Measurements from ENCODE around the gene GALR2.
A peak's percentile ranks its signal among the peaks of the same experiment; 100 is the strongest.

GALR2 gene

DNA sequence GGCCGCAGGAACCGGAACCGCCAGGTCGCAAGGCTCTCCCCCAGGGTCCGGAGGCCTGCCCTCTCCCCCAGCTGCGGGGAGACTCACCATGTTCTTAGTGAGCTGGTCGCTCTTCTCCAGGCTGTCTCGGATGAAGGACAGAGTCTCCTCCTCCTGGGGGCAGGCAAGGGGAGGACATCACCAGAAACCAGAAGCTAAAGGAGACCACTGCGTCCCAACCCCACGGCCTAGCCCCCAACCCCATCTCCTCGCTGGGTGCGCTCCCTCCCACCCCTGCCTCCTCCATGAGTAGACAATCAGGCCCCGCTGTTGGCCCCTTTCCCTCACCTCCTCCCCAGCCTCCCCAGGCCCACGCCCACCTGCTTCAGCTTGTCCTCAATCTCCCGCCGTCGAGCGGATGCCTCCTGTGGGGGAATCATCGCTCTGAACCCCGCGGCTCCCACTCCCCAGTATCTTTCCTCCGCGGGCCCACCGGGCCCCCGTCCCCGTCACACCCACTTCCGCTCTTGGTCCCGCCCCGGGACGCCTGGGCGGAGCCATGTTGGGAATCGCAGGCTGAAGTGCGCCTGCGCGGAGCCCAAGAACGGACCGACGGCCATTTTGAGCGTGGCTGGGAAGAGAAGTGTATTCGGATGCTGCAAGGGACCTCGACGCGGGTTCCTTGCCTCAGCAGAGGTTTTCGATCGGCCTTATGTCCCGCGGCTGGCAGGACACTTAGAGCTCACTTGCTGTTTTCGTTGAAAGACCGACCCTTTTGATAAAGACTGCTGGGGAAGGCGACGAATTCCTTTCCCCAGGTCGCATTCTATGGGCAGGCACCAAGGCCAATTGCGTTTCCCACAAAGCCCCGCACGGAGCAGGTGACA is 28.9 kb downstream of the GALR2 start, which contains the start of gene EXOC7:
Gene EXOC7, minus strand, starts transcription at position 514 of the 866 bp plus-strand sequence. Its CDS starts 95 bp downstream, at position 419.
- POLR2A ChIA-PET, result interaction anchor here (0.6 to 3.1 kb wide), 17 partner anchors 10 to 248 kb away, joined by 3 to 13 read pairs (median 4); partner anchors contain the start of genes SRP68 and WBP2
- peak; percentile 99 for DNase-seq (ENCODE audit: extremely low spot score)
- TF ChIP-seq FOXA1 (IDR thresholded peaks at IDR 0.05) (no peak), TARDBP (IDR thresholded peaks at IDR 0.05) (no peak), BHLHE40 (IDR thresholded peaks at IDR 0.05; ENCODE audit: borderline replicate concordance) (no peak), FOXM1 (IDR thresholded peaks at IDR 0.05; ENCODE audit: borderline replicate concordance) (no peak), ZNF384 (IDR thresholded peaks at IDR 0.05) (no peak), HDGF (IDR thresholded peaks at IDR 0.05; ENCODE audit: borderline replicate concordance) (no peak), SP1 (IDR thresholded peaks at IDR 0.05) (no peak), CTBP1 (IDR thresholded peaks at IDR 0.05; ENCODE audit: borderline replicate concordance) (no peak), ARNT (IDR thresholded peaks at IDR 0.05) (no peak), ELF4 (IDR thresholded peaks at IDR 0.05) (peak; percentile 55), L3MBTL2 (conservative IDR thresholded peaks at IDR 0.05) (peak; percentile 87), LEF1 (IDR thresholded peaks at IDR 0.05; ENCODE audit: borderline replicate concordance) (no peak), FOXK2 (IDR thresholded peaks at IDR 0.05) (no peak)
- CTCF ChIA-PET, result interaction anchor here (0.6 to 2.6 kb wide), 5 partner anchors 11 to 176 kb away, joined by 3 to 8 read pairs (median 3); no protein-coding TSS in a partner anchor

DNA sequence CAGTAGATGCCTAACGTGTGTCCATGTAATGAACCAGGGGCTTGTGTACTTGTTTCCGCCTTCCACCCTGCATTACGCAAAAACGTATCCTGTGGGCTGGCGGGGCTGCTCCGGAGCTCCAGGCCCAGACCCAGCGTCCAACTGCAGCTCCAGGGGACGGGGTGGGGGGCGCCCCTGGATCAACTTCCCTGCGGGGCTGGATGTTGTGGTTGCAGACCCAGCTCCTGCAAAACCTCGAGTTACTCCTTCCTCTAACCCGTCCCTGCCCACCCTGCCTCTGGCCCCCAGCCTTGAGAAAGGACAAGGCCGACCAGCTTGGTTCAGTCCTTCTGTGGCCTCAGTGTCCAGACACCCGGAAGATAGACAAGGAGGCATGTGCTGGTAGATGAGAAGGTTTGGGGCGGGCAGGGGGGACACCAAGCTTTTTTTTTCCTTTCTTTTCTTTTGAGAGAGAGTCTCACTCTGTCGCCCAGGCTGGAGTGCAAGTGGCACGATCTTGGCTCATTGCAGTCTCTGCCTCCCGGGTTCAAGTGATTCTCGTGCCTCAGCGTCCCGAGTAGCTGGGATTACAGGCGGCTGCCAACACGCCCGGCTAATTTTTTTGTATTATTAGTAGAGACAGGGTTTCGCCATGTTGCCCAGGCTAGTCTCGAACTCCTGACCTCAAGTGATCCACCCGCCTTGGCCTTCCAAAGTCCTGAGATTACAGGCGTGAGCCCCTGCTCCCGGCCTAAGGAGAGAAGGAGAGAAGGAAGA is 29.7 kb downstream of the GALR2 start:
- CTCF ChIA-PET, result interaction anchor here (0.6 to 2.6 kb wide), 4 partner anchors 88 to 175 kb away, joined by 3 to 8 read pairs (median 4); no protein-coding TSS in a partner anchor
- no peak for DNase-seq (ENCODE audit: extremely low spot score)
- no peak for TF ChIP-seq NFRKB (IDR thresholded peaks at IDR 0.05)
- no peak for TF ChIP-seq SP1 (IDR thresholded peaks at IDR 0.05)
- TF ChIP-seq FOXA1 (IDR thresholded peaks at IDR 0.05), result no peak
- no peak for TF ChIP-seq SUZ12 (IDR thresholded peaks at IDR 0.05)
- 0 out of 2 replicates have a peak, but pooled peaks have one; percentile 41 for TF ChIP-seq L3MBTL2 (conservative IDR thresholded peaks at IDR 0.05)
- no peak for TF ChIP-seq HDGF (IDR thresholded peaks at IDR 0.05; ENCODE audit: borderline replicate concordance)
- POLR2A ChIA-PET, result interaction anchor here (0.6 to 3.1 kb wide), 16 partner anchors 11 to 249 kb away, joined by 3 to 13 read pairs (median 4); partner anchors contain the start of genes SRP68 and WBP2

GRCh38 chr17:76104896-76105231 is 30.3 kb downstream of the GALR2 start:
- no peak for DNase-seq (ENCODE audit: extremely low spot score)
- POLR2A ChIA-PET, result interaction anchor here (1.1 to 3.1 kb wide), 6 partner anchors 11 to 160 kb away, joined by 3 to 12 read pairs (median 5); partner anchors contain the start of gene SRP68
- CTCF ChIA-PET, result no interaction called here
- TF ChIP-seq ELF4 (IDR thresholded peaks at IDR 0.05) (no peak), ARNT (IDR thresholded peaks at IDR 0.05) (no peak), TARDBP (IDR thresholded peaks at IDR 0.05) (no peak), HDGF (IDR thresholded peaks at IDR 0.05; ENCODE audit: borderline replicate concordance) (no peak), NFRKB (IDR thresholded peaks at IDR 0.05) (no peak), PKNOX1 (IDR thresholded peaks at IDR 0.05) (no peak), L3MBTL2 (conservative IDR thresholded peaks at IDR 0.05) (no peak), SP1 (IDR thresholded peaks at IDR 0.05) (no peak), FOXM1 (IDR thresholded peaks at IDR 0.05; ENCODE audit: borderline replicate concordance) (no peak), LEF1 (IDR thresholded peaks at IDR 0.05; ENCODE audit: borderline replicate concordance) (no peak), BHLHE40 (IDR thresholded peaks at IDR 0.05; ENCODE audit: borderline replicate concordance) (no peak), CTBP1 (IDR thresholded peaks at IDR 0.05; ENCODE audit: borderline replicate concordance) (no peak), SUZ12 (IDR thresholded peaks at IDR 0.05) (no peak), FOXA1 (IDR thresholded peaks at IDR 0.05) (no peak), ZNF384 (IDR thresholded peaks at IDR 0.05) (no peak), FOXK2 (IDR thresholded peaks at IDR 0.05) (no peak)

- CTCF ChIA-PET, result interaction anchor here (0.9 to 2.2 kb wide), 2 partner anchors 17 to 92 kb away, joined by 3 to 5 read pairs; no protein-coding TSS in a partner anchor
- DNase-seq (ENCODE audit: extremely low spot score), result no peak
- POLR2A ChIA-PET, result interaction anchor here (1.6 kb wide), 1 partner anchor 15 kb away, joined by 3 read pairs; no protein-coding TSS in a partner anchor
- no peak for TF ChIP-seq ARNT (IDR thresholded peaks at IDR 0.05)
- no peak for TF ChIP-seq BHLHE40 (IDR thresholded peaks at IDR 0.05; ENCODE audit: borderline replicate concordance)
- TF ChIP-seq SP1 (IDR thresholded peaks at IDR 0.05), result no peak
- no peak for TF ChIP-seq HDGF (IDR thresholded peaks at IDR 0.05; ENCODE audit: borderline replicate concordance)
- TF ChIP-seq ELF4 (IDR thresholded peaks at IDR 0.05), result no peak
- TF ChIP-seq L3MBTL2 (conservative IDR thresholded peaks at IDR 0.05), result no peak
- TF ChIP-seq LEF1 (IDR thresholded peaks at IDR 0.05; ENCODE audit: borderline replicate concordance), result no peak
- no peak for TF ChIP-seq TARDBP (IDR thresholded peaks at IDR 0.05)
- TF ChIP-seq FOXA1 (IDR thresholded peaks at IDR 0.05), result no peak
- TF ChIP-seq CTBP1 (IDR thresholded peaks at IDR 0.05; ENCODE audit: borderline replicate concordance), result no peak
- TF ChIP-seq SUZ12 (IDR thresholded peaks at IDR 0.05), result no peak
- TF ChIP-seq FOXM1 (IDR thresholded peaks at IDR 0.05; ENCODE audit: borderline replicate concordance), result no peak
- TF ChIP-seq PKNOX1 (IDR thresholded peaks at IDR 0.05), result no peak
- TF ChIP-seq FOXK2 (IDR thresholded peaks at IDR 0.05), result no peak
- no peak for TF ChIP-seq NFRKB (IDR thresholded peaks at IDR 0.05)
- no peak for TF ChIP-seq ZNF384 (IDR thresholded peaks at IDR 0.05)
Observed at GRCh38 chr17:76106703-76107102, 32.1 kb downstream of the GALR2 start.

- ChIA-PET CTCF (interaction anchor here (2.2 kb wide), 1 partner anchor 93 kb away, joined by 5 read pairs; no protein-coding TSS in a partner anchor), POLR2A (interaction anchor here (1.1 kb wide), 1 partner anchor 13 kb away, joined by 3 read pairs; no protein-coding TSS in a partner anchor)
- no peak for TF ChIP-seq FOXK2 (IDR thresholded peaks at IDR 0.05)
- TF ChIP-seq TARDBP (IDR thresholded peaks at IDR 0.05), result no peak
- no peak for TF ChIP-seq SP1 (IDR thresholded peaks at IDR 0.05)
- no peak for TF ChIP-seq PKNOX1 (IDR thresholded peaks at IDR 0.05)
- TF ChIP-seq SUZ12 (IDR thresholded peaks at IDR 0.05), result no peak
- TF ChIP-seq BHLHE40 (IDR thresholded peaks at IDR 0.05; ENCODE audit: borderline replicate concordance), result no peak
- TF ChIP-seq CTBP1 (IDR thresholded peaks at IDR 0.05; ENCODE audit: borderline replicate concordance), result no peak
- no peak for TF ChIP-seq ARNT (IDR thresholded peaks at IDR 0.05)
- DNase-seq (ENCODE audit: extremely low spot score), result no peak
Observed at GRCh38 chr17:76107509-76107908, 32.9 kb downstream of the GALR2 start.

All from HEK293T (cell line).